Effector memory CD4-positive, alpha-beta T cell (primary cell): ENCODE results near the gene CYP46A1.

Source experiments
- DNase-seq, 3 donors: peaks; one replicate each; pipeline ENCODE4 v3.0.0-alpha.2; 2020
- H3K27ac ChIP-seq: 2 replicates; pipeline ENCODE4 v1.7.0; 2013; ENCODE audit warnings: mild to moderate bottlenecking, low read length, moderate library complexity; ENCODE audit not compliant: insufficient read depth, poor library complexity, severe bottlenecking
- H3K27me3 ChIP-seq: replicated peaks from 2 replicates; pipeline ENCODE4 v1.7.0; 2013; ENCODE audit warnings: mild to moderate bottlenecking, low read length; ENCODE audit not compliant: insufficient read depth, control insufficient read depth, poor library complexity, severe bottlenecking
- H3K36me3 ChIP-seq: 2 replicates; pipeline ENCODE4 v1.7.0; 2013; ENCODE audit warnings: mild to moderate bottlenecking, low read length, moderate library complexity; ENCODE audit not compliant: control insufficient read depth, insufficient read depth
- H3K4me1 ChIP-seq: 2 replicates; pipeline ENCODE4 v1.7.0; 2013; ENCODE audit warnings: low read length, mild to moderate bottlenecking; ENCODE audit not compliant: control insufficient read depth, insufficient read depth, poor library complexity, severe bottlenecking
- H3K4me3 ChIP-seq: 2 replicates; pipeline ENCODE4 v1.7.0; 2013; ENCODE audit warnings: low read length, low read depth, mild to moderate bottlenecking; ENCODE audit not compliant: insufficient read depth, poor library complexity, severe bottlenecking
- H3K9me3 ChIP-seq: 2 replicates; pipeline ENCODE4 v1.7.0; 2013; ENCODE audit warnings: mild to moderate bottlenecking, low read length, moderate library complexity; ENCODE audit not compliant: control insufficient read depth

CYP46A1 gene

GRCh38 chr14:99672506-99673304 lies 11.4 kb upstream of the CYP46A1 start:
- H3K4me1 ChIP-seq, result peaks cover 13% of the 10 kb centered on the region
- no peaks in the 10 kb centered on the region for H3K36me3 ChIP-seq
- H3K27ac ChIP-seq, result no peak overlapping the region
- no peaks in the 10 kb centered on the region for H3K9me3 ChIP-seq
- peaks cover 7% of the 10 kb centered on the region for H3K27me3 ChIP-seq
- H3K4me3 ChIP-seq, result no peak overlapping the region
- no peak for DNase-seq

- Histone ChIP-seq H3K27ac (no peak overlapping the region), H3K27me3 (peaks cover 7% of the 10 kb centered on the region)
Observed at GRCh38 chr14:99673305-99674063, 10.6 kb upstream of the CYP46A1 start.

GRCh38 chr14:99674064-99674650 lies 9.9 kb upstream of the CYP46A1 start:
- Histone ChIP-seq H3K4me1 (peaks cover 13% of the 10 kb centered on the region), H3K27ac (no peak overlapping the region), H3K27me3 (peaks cover 7% of the 10 kb centered on the region), H3K36me3 (no peaks in the 10 kb centered on the region), H3K9me3 (peaks cover 4% of the 10 kb centered on the region), H3K4me3 (no peak overlapping the region)
- DNase-seq, result no peak

More at GRCh38 chr14:99673305-99674063, 10.6 kb upstream of the CYP46A1 start:
- no peak for DNase-seq
- H3K36me3 ChIP-seq, result no peaks in the 10 kb centered on the region
- H3K4me1 ChIP-seq, result peaks cover 13% of the 10 kb centered on the region
- H3K9me3 ChIP-seq, result peaks cover 4% of the 10 kb centered on the region
- H3K4me3 ChIP-seq, result no peak overlapping the region

GRCh38 chr14:99674776-99675381 lies 9.2 kb upstream of the CYP46A1 start:
- no peak overlapping the region for H3K4me3 ChIP-seq
- H3K9me3 ChIP-seq, result peaks cover 4% of the 10 kb centered on the region
- no peak for DNase-seq
- no peaks in the 10 kb centered on the region for H3K36me3 ChIP-seq
- peaks cover 13% of the 10 kb centered on the region for H3K4me1 ChIP-seq
- H3K27me3 ChIP-seq, result peaks cover 7% of the 10 kb centered on the region
- H3K27ac ChIP-seq, result no peak overlapping the region

- peaks cover 4% of the 10 kb centered on the region for H3K9me3 ChIP-seq
- H3K4me1 ChIP-seq, result peaks cover 13% of the 10 kb centered on the region
- no peak overlapping the region for H3K4me3 ChIP-seq
- no peak overlapping the region for H3K27ac ChIP-seq
- DNase-seq, result no peak
- H3K27me3 ChIP-seq, result peaks cover 7% of the 10 kb centered on the region
- no peaks in the 10 kb centered on the region for H3K36me3 ChIP-seq
Observed at GRCh38 chr14:99675382-99675835, 8.7 kb upstream of the CYP46A1 start.

- no peak for DNase-seq
- Histone ChIP-seq H3K27me3 (peaks cover 7% of the 10 kb centered on the region), H3K27ac (no peak overlapping the region), H3K4me1 (peaks cover 13% of the 10 kb centered on the region), H3K9me3 (peaks cover 4% of the 10 kb centered on the region), H3K4me3 (no peak overlapping the region), H3K36me3 (no peaks in the 10 kb centered on the region)
Observed at GRCh38 chr14:99675951-99676350, 8.1 kb upstream of the CYP46A1 start.

- peaks cover 4% of the 10 kb centered on the region for H3K9me3 ChIP-seq
- no peak for DNase-seq
- H3K36me3 ChIP-seq, result no peaks in the 10 kb centered on the region
- H3K27ac ChIP-seq, result no peak overlapping the region
- H3K27me3 ChIP-seq, result peaks cover 7% of the 10 kb centered on the region
- peaks cover 13% of the 10 kb centered on the region for H3K4me1 ChIP-seq
- H3K4me3 ChIP-seq, result no peak overlapping the region
Observed at GRCh38 chr14:99676657-99677056, 7.4 kb upstream of the CYP46A1 start.

GRCh38 chr14:99677231-99678140 lies 6.6 kb upstream of the CYP46A1 start:
- peaks cover 13% of the 10 kb centered on the region for H3K4me1 ChIP-seq
- H3K27me3 ChIP-seq, result peaks cover 7% of the 10 kb centered on the region
- peaks cover 4% of the 10 kb centered on the region for H3K9me3 ChIP-seq
- no peak overlapping the region for H3K27ac ChIP-seq
- DNase-seq, result no peak
- no peak overlapping the region for H3K4me3 ChIP-seq
- no peaks in the 10 kb centered on the region for H3K36me3 ChIP-seq

- H3K4me1 ChIP-seq, result peaks cover 19% of the 10 kb centered on the region
- peaks cover 7% of the 10 kb centered on the region for H3K27me3 ChIP-seq
- H3K27ac ChIP-seq, result no peak overlapping the region
- no peak for DNase-seq
- peaks cover 4% of the 10 kb centered on the region for H3K9me3 ChIP-seq
- no peak overlapping the region for H3K4me3 ChIP-seq
- no peaks in the 10 kb centered on the region for H3K36me3 ChIP-seq
Observed at GRCh38 chr14:99678198-99678597, 5.9 kb upstream of the CYP46A1 start.
